Loucy (cell line): ENCODE measurements around the gene TAS2R60.

ENCODE experiments used
- H2AFZ ChIP-seq: fragments of 200-600 bp; sonication (generic); 2 replicates; pipeline ENCODE4 v1.6.0; 2016; ENCODE audit warnings: antibody characterized with exemption, mild to moderate bottlenecking, low read length, moderate library complexity
- H3F3A ChIP-seq: fragments of 200-600 bp; 2 replicates; pipeline ENCODE4 v1.6.0; 2016; ENCODE audit warnings: antibody characterized with exemption, low read depth, mild to moderate bottlenecking
- H3K27me3 ChIP-seq: fragments of 200-600 bp; sonication (generic); 2 replicates; pipeline ENCODE4 v1.6.1; 2014; ENCODE audit warnings: low read length, mild to moderate bottlenecking; ENCODE audit not compliant: insufficient read depth, poor library complexity, severe bottlenecking
- H3K36me3 ChIP-seq: fragments of 200-600 bp; sonication (generic); 2 replicates; pipeline ENCODE4 v1.6.1; 2016; ENCODE audit warnings: low read length; ENCODE audit not compliant: insufficient read depth
- H3K4me1 ChIP-seq: fragments of 200-600 bp; sonication (generic); 2 replicates; pipeline ENCODE4 v1.5.1; 2014; ENCODE audit warnings: low read length, mild to moderate bottlenecking; ENCODE audit not compliant: insufficient read depth, poor library complexity, severe bottlenecking
- H3K4me2 ChIP-seq: fragments of 200-600 bp; sonication (generic); 2 replicates; pipeline ENCODE4 v1.6.0; 2014; ENCODE audit warnings: antibody characterized with exemption, low read length, low read depth, mild to moderate bottlenecking; ENCODE audit not compliant: poor library complexity, severe bottlenecking
- H3K4me3 ChIP-seq: fragments of 200-600 bp; sonication (generic); 2 replicates; pipeline ENCODE4 v1.5.1; 2014; ENCODE audit warnings: low read length, mild to moderate bottlenecking, mixed read lengths; ENCODE audit not compliant: poor library complexity, severe bottlenecking
- H3K79me2 ChIP-seq: fragments of 200-600 bp; sonication (generic); 2 replicates; pipeline ENCODE4 v1.6.1; 2014; ENCODE audit warnings: low read length; ENCODE audit not compliant: insufficient read depth
- H3K9ac ChIP-seq: fragments of 200-600 bp; sonication (generic); 2 replicates; pipeline ENCODE4 v1.6.0; 2014; ENCODE audit warnings: mild to moderate bottlenecking, low read depth, low read length, moderate library complexity; ENCODE audit not compliant: poor library complexity, severe bottlenecking
- H3K9me2 ChIP-seq: fragments of 200-600 bp; sonication (generic); replicated peaks from 2 replicates; pipeline ENCODE4 v1.6.1; 2016; ENCODE audit warnings: low read depth, low read length, mixed read lengths
- H3K9me3 ChIP-seq: fragments of 200-600 bp; sonication (generic); 2 replicates; pipeline ENCODE4 v1.6.1; 2014; ENCODE audit warnings: mild to moderate bottlenecking, antibody characterized with exemption, low read length, low read depth; ENCODE audit not compliant: insufficient read depth
- H4K20me1 ChIP-seq: fragments of 200-600 bp; sonication (generic); 2 replicates; pipeline ENCODE4 v1.6.0; 2014; ENCODE audit warnings: antibody characterized with exemption, low read length, mild to moderate bottlenecking; ENCODE audit not compliant: insufficient read depth, poor library complexity, severe bottlenecking
- CTCF ChIP-seq: fragments of 200-600 bp; sonication (generic); conservative IDR thresholded peaks from 2 replicates; pipeline ENCODE4 v1.5.1; 2014; ENCODE audit warnings: mild to moderate bottlenecking, antibody characterized with exemption, low read length
- EZH2phosphoT487 ChIP-seq: fragments of 200-600 bp; IDR thresholded peaks from 2 replicates; pipeline ENCODE4 v1.6.1; 2018; ENCODE audit warnings: antibody characterized with exemption, mild to moderate bottlenecking, moderate library complexity, borderline replicate concordance

TAS2R60 gene

GRCh38 chr7:143462045-143462444 is 18.8 kb downstream of the TAS2R60 start:
- no peak for TF ChIP-seq EZH2phosphoT487
- no peak for TF ChIP-seq CTCF
- no peak overlapping the region for H3K4me2 ChIP-seq
- no peak overlapping the region for H3K9ac ChIP-seq
- H3K9me3 ChIP-seq, result no peaks in the 10 kb centered on the region
- H3K9me2 ChIP-seq, result no peaks in the 10 kb centered on the region
- H3F3A ChIP-seq, result no peaks in the 10 kb centered on the region
- no peaks in the 10 kb centered on the region for H3K4me1 ChIP-seq
- H4K20me1 ChIP-seq, result no peaks in the 10 kb centered on the region
- no peak overlapping the region for H2AFZ ChIP-seq
- H3K27me3 ChIP-seq, result no peaks in the 10 kb centered on the region
- no peak overlapping the region for H3K4me3 ChIP-seq
- no peaks in the 10 kb centered on the region for H3K79me2 ChIP-seq
- no peaks in the 10 kb centered on the region for H3K36me3 ChIP-seq

DNA sequence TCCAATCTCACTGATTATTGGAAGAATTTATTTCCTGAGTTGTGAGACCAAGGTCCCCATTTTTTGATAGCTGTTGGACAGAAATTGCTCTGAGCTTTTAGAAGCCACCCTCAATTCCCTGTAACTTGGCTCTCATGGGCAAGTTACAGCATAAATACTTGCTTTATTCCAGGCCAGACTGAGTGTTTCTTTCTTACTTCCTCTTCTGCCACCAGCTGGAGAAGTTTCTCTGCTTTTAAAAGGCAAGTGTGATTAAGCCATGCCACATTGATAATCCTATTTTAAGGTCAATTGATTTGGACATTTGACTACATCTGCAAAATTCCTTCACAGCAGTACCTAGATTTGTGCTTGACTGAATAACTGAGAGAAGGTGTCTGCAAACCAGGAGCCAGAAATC is 20.3 kb downstream of the TAS2R60 start:
- Histone ChIP-seq H3K4me1 (no peaks in the 10 kb centered on the region), H3K9me3 (no peaks in the 10 kb centered on the region), H3K9me2 (no peaks in the 10 kb centered on the region), H3K4me3 (no peak overlapping the region), H3K79me2 (no peaks in the 10 kb centered on the region), H3K9ac (no peak overlapping the region), H2AFZ (no peak overlapping the region), H3F3A (no peaks in the 10 kb centered on the region), H3K27me3 (no peaks in the 10 kb centered on the region), H4K20me1 (no peaks in the 10 kb centered on the region), H3K4me2 (no peak overlapping the region), H3K36me3 (no peaks in the 10 kb centered on the region)
- TF ChIP-seq EZH2phosphoT487 (no peak), CTCF (no peak)

DNA sequence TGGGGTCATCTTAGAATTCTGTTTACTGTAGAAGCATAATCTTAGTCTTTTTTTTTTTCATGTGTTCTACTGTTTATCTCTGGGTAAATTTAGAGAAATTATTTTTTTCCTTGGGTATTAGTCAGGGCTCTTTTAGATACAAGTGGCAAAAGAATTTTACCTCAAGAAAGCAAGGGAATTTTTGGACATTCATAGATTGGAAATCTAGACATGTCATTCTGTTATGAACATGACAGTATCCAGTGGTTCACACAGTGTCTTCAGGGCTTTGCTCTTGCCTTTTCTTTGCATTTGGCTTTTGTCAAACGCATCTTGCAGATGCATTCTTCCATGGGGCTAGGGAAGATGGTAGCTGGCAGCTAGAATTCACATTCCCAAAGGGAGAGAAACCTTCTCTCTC is 20.7 kb downstream of the TAS2R60 start:
- H3K36me3 ChIP-seq, result no peaks in the 10 kb centered on the region
- no peaks in the 10 kb centered on the region for H3K9me2 ChIP-seq
- H3K4me3 ChIP-seq, result no peak overlapping the region
- no peaks in the 10 kb centered on the region for H3F3A ChIP-seq
- TF ChIP-seq CTCF, result no peak
- TF ChIP-seq EZH2phosphoT487, result no peak
- H2AFZ ChIP-seq, result no peak overlapping the region
- H3K27me3 ChIP-seq, result no peaks in the 10 kb centered on the region
- no peaks in the 10 kb centered on the region for H3K4me1 ChIP-seq
- no peak overlapping the region for H3K9ac ChIP-seq
- H3K9me3 ChIP-seq, result no peaks in the 10 kb centered on the region
- H3K4me2 ChIP-seq, result no peak overlapping the region
- H3K79me2 ChIP-seq, result no peaks in the 10 kb centered on the region
- H4K20me1 ChIP-seq, result no peaks in the 10 kb centered on the region
